ENCODE results near the gene EDEM2.
"Not testable (repeated sequence)": the region's sequence is repeated elsewhere in the genome, so short reads cannot be mapped to it uniquely, and the experiment has no call there.

Gene EDEM2, protein sequence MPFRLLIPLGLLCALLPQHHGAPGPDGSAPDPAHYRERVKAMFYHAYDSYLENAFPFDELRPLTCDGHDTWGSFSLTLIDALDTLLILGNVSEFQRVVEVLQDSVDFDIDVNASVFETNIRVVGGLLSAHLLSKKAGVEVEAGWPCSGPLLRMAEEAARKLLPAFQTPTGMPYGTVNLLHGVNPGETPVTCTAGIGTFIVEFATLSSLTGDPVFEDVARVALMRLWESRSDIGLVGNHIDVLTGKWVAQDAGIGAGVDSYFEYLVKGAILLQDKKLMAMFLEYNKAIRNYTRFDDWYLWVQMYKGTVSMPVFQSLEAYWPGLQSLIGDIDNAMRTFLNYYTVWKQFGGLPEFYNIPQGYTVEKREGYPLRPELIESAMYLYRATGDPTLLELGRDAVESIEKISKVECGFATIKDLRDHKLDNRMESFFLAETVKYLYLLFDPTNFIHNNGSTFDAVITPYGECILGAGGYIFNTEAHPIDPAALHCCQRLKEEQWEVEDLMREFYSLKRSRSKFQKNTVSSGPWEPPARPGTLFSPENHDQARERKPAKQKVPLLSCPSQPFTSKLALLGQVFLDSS

DNA sequence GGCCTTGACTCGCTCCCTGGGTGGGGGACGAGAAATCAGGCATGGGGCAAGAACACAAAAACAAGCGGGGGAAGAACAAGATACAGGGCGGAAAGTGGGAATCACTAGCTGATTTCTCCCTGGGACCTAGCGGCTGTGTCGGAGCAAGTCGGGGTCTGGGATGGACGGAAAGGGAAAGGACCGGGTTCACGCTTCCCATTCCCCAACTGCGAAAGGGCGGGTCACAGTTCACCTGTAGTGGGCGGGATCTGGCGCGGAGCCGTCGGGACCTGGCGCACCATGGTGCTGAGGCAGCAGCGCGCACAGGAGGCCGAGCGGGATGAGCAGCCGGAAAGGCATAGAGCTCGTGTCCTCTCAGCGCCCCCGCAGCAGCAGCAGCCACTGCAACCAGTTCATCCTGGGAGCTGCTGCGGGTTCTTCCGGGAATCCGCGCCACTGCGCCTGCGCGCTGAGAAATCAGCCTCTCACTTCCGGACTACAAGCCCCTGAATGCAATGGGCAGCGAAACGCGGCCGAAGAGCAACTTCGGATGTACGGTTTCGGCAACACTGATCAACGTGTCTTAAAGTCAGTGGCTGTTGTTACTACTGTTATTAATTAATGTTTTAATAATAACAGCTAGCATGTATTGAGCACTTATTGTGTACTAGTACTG lies at the start of gene EDEM2:
Gene EDEM2, minus strand, starts transcription at position 417 of the 655 bp plus-strand sequence. Its CDS starts 78 bp downstream, at position 339.
- Histone ChIP-seq H3K9ac (ENCODE audit: insufficient read length) (peak within 1 kb of the TSS; percentile 81), H3K27ac (no peak within 1 kb of the TSS), H3K4me3 (peak within 1 kb of the TSS; percentile 85), H3K9me3 (ENCODE audit: low read depth, low read length) (no peaks in the 10 kb centered on the region), H3K36me3 (ENCODE audit: insufficient read depth, low read length) (no peaks in the 10 kb centered on the region)
- DNase-seq (ENCODE audit: low read depth, low spot score): peak; percentile 91
- peak; percentile 7 for TF ChIP-seq FOXP2 (optimal IDR thresholded peaks at IDR 0.05; ENCODE audit: control extremely low read depth, extremely low read length, insufficient read depth)
- TF ChIP-seq POLR2AphosphoS5 (IDR thresholded peaks at IDR 0.05; ENCODE audit: borderline replicate concordance, low read depth, low read length): peak; percentile 90
- no peak for TF ChIP-seq EZH2 (IDR thresholded peaks at IDR 0.05)

DNA sequence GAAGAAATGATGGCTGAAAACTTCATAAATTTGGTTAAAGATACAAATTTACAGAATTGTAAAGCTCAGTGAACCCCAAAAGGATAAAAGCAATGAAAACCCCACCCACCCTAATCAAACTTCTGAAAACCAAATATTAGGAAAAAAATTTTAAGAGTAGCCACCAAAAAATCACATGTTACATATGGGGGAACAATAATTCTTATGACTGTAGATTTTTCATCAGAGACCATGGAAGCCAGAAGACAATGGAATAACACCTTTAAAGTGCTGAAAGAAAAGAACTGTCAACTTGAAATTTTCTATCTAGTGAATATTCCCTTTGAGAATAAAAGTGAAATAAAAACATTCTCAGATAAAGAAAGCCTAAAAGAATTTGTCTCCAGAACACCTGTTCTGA lies 49.2 kb upstream of the EDEM2 start:
- DNase-seq (ENCODE audit: low read depth, low spot score): no peak
- Histone ChIP-seq H3K36me3 (ENCODE audit: insufficient read depth, low read length) (no peaks in the 10 kb centered on the region), H3K27ac (no peak overlapping the region), H3K9me3 (ENCODE audit: low read depth, low read length) (peaks cover 8% of the 10 kb centered on the region; the same call in 1 of the 2 replicates), H3K9ac (ENCODE audit: insufficient read length) (no peak overlapping the region), H3K4me3 (no peak overlapping the region)
- TF ChIP-seq POLR2AphosphoS5 (IDR thresholded peaks at IDR 0.05; ENCODE audit: borderline replicate concordance, low read depth, low read length) (no peak), FOXP2 (optimal IDR thresholded peaks at IDR 0.05; ENCODE audit: control extremely low read depth, extremely low read length, insufficient read depth) (no peak), EZH2 (IDR thresholded peaks at IDR 0.05) (no peak)

DNA sequence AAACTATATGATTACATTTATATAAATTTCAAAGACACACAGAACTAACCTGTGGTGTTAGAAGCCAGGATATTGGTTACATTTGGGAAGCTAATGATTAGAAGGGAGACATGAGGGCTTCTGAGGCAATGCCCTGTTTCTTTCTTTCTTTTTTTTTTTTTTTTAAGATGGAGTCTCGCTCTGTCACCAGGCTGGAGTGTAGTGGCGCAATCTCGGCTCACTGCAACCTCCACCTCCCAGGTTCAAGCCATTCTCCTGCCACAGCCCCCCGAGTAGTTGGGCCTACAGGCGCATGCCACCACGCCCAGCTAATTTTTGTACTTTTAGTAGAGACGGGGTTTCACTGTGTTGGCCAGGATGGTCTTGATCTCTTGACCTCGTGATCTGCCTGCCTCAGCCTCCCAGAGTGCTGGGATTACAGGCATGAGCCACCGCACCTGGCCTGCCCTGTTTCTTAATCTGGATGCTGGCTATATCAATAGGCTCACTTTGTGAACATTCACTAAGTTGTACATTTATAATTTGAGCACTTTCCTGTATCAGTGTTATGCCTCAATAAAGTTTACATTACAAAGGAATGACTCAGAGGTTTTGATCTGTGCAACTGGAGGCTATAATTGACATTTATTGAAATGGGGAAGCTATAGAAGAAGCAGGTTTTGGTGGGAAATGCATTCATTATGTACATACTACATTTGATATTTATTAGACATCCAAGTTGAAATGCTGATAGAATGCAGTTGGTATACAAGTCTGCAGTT lies 46.1 kb upstream of the EDEM2 start:
- H3K27ac ChIP-seq; H3K9ac ChIP-seq (ENCODE audit: insufficient read length); DNase-seq (ENCODE audit: low read depth, low spot score); H3K4me3 ChIP-seq; H3K36me3 ChIP-seq (ENCODE audit: insufficient read depth, low read length); H3K9me3 ChIP-seq (ENCODE audit: low read depth, low read length): not testable (repeated sequence)

DNA sequence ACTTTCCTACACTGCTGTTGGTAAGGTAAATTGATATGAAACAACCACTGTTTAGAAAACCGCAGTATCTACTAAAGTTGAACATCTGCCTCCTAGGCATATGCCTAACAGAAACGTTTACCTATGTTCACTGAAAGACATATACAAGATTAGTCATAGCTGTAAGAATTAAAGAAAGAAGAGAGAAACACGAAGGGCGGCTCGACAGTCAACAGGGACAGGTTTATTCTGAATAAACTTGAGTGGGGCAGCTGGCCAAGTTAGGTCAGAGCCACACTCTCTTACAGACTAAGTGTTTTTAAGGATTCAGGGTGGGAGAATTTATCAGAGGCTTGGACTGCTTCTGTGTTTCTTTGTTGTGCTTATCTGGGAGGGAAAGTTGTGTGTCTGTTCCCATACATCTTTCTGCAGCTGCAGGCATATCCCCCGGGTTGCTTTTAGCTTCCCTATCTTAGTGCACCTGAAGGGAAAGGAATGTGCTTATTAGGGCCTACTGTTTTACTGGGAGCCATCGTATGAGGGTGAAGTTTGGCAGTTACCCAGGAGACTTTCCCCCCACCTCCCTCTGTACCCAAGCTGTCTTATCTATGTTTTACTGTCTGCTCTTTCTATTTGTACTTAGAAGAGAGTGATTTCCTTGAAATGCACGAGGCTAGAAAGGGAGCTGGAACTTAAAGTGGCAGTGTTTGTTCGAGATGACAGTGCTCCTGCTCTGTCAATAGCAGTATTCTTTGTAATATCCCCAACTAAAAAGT lies 45.2 kb upstream of the EDEM2 start:
- Histone ChIP-seq H3K4me3 (no peak overlapping the region), H3K27ac (no peak overlapping the region), H3K9ac (ENCODE audit: insufficient read length) (no peak overlapping the region), H3K36me3 (ENCODE audit: insufficient read depth, low read length) (no peaks in the 10 kb centered on the region), H3K9me3 (ENCODE audit: low read depth, low read length) (peaks cover 4% of the 10 kb centered on the region; the same call in 1 of the 2 replicates)
- DNase-seq (ENCODE audit: low read depth, low spot score): no peak
- no peak for TF ChIP-seq POLR2AphosphoS5 (IDR thresholded peaks at IDR 0.05; ENCODE audit: borderline replicate concordance, low read depth, low read length)
- no peak for TF ChIP-seq EZH2 (IDR thresholded peaks at IDR 0.05)
- no peak for TF ChIP-seq FOXP2 (optimal IDR thresholded peaks at IDR 0.05; ENCODE audit: control extremely low read depth, extremely low read length, insufficient read depth)

DNA sequence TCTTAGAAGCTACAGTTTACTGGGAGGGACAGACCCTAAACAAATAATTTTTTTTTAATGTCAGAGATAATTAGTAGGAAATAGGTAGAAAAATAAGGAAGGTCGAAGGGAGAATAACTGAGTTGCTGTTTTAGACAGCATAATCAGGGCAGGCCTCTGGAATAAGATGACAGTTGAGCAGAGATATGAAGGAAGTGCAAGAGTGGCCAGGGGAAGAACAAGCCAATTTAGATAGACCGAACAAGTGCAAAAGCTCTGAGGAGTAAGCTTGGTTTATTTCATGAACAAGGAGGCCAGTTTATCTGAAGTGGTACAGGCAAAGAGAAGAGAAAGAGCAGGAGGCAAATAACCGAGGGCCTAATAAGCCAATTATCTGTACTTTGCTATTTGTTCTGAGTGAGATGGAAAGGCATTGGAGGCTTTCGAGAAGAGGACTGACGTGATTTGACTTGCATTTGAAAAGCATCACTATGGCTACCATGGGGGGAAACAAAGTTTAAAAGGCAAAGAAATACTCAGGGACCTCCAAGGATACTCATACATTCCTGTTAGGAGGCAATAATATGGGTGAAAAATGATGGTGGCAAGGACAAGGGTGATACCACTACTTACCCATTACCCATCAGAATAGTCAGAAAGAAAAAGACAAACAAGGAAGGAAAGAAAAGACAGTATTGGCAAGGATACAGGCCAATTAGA lies 44.4 kb upstream of the EDEM2 start:
- Histone ChIP-seq H3K9ac (ENCODE audit: insufficient read length) (no peak overlapping the region), H3K36me3 (ENCODE audit: insufficient read depth, low read length) (no peaks in the 10 kb centered on the region), H3K27ac (no peak overlapping the region), H3K4me3 (no peak overlapping the region), H3K9me3 (ENCODE audit: low read depth, low read length) (peaks cover 4% of the 10 kb centered on the region; the same call in 1 of the 2 replicates)
- no peak for DNase-seq (ENCODE audit: low read depth, low spot score)
- no peak for TF ChIP-seq POLR2AphosphoS5 (IDR thresholded peaks at IDR 0.05; ENCODE audit: borderline replicate concordance, low read depth, low read length)
- no peak for TF ChIP-seq FOXP2 (optimal IDR thresholded peaks at IDR 0.05; ENCODE audit: control extremely low read depth, extremely low read length, insufficient read depth)
- no peak for TF ChIP-seq EZH2 (IDR thresholded peaks at IDR 0.05)

DNA sequence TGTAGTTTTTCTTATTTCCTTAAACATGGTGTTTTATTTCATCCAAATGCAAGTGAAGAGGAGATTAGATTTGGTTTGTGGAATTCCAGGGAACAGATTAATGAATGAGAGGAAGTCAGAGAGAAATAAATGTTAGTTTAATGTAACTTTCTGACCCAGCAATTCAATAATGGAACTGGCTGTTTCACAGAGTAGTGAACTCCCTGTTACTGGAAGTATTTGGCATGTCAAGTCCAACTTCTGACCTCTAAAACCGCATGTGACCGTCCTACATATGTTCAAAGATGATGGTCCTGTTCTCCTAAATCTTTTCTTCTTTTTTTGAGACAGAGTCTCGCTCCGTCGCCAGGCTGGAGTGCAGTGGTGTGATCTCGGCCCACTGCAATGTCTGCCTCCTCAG lies 43.4 kb upstream of the EDEM2 start:
- no peak overlapping the region for H3K4me3 ChIP-seq
- no peak overlapping the region for H3K27ac ChIP-seq
- no peak for DNase-seq (ENCODE audit: low read depth, low spot score)
- H3K9me3 ChIP-seq (ENCODE audit: low read depth, low read length): no peaks in the 10 kb centered on the region
- no peak overlapping the region for H3K9ac ChIP-seq (ENCODE audit: insufficient read length)
- H3K36me3 ChIP-seq (ENCODE audit: insufficient read depth, low read length): no peaks in the 10 kb centered on the region
- TF ChIP-seq POLR2AphosphoS5 (IDR thresholded peaks at IDR 0.05; ENCODE audit: borderline replicate concordance, low read depth, low read length) (no peak), EZH2 (IDR thresholded peaks at IDR 0.05) (no peak), FOXP2 (optimal IDR thresholded peaks at IDR 0.05; ENCODE audit: control extremely low read depth, extremely low read length, insufficient read depth) (no peak)

DNA sequence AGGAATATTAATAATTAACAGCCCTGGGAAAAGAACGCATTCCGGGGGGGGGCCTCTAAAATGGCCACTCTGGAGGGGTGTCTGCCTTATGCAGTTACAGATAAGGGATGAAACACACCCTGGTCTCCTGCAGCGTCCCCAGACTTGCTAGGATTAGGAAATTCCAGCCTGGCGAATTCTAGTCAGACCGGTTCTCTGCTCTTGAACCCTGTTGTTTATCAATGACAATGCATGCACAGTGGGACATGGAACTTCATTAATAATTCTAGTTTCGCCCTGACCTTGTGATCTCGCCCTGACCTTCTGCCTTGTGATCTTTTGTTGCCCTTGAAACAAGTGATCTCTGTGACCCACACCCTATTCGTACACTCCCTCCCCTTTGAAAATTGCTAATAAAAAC lies 42.1 kb upstream of the EDEM2 start:
- H3K27ac ChIP-seq; H3K36me3 ChIP-seq (ENCODE audit: insufficient read depth, low read length); H3K9me3 ChIP-seq (ENCODE audit: low read depth, low read length); DNase-seq (ENCODE audit: low read depth, low spot score); H3K4me3 ChIP-seq; H3K9ac ChIP-seq (ENCODE audit: insufficient read length): not testable (repeated sequence)
